ENCODE measurements around the gene AKR1D1. TPM values are rescaled to one million over a fixed set of nuclear protein-coding genes. Genes with fewer than 3 reads are reported as not detected.

Gene AKR1D1
- total and polyA plus RNA-seq, 3 donors from 2014 or later: 0.87 to 6.9 (median 1.3) TPM

DNA sequence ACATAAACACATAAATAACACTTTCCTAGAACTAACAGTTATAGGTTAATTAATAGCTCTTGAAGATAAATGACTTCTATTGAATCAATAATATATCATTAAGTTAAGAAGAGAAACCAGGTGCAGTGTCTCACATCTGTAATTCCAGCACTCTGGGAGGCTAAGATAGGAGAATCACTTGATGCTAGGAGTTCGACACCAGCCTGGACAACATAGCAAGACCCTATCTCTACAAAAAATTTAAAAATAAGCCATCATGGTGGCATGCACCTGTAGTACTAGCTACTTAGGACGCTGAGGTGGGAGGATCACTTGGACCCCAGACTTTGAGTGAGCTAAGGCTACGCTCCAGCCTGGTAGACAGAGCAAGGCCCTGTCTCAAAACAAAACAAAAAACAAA lies 38.8 kb downstream of the AKR1D1 start:
- no peak overlapping the region for H3K27ac ChIP-seq
- no peak for DNase-seq
- H3K36me3 ChIP-seq (ENCODE audit: low read depth, missing control alignments): no peaks in the 10 kb centered on the region
- TF ChIP-seq, protein P1, sequence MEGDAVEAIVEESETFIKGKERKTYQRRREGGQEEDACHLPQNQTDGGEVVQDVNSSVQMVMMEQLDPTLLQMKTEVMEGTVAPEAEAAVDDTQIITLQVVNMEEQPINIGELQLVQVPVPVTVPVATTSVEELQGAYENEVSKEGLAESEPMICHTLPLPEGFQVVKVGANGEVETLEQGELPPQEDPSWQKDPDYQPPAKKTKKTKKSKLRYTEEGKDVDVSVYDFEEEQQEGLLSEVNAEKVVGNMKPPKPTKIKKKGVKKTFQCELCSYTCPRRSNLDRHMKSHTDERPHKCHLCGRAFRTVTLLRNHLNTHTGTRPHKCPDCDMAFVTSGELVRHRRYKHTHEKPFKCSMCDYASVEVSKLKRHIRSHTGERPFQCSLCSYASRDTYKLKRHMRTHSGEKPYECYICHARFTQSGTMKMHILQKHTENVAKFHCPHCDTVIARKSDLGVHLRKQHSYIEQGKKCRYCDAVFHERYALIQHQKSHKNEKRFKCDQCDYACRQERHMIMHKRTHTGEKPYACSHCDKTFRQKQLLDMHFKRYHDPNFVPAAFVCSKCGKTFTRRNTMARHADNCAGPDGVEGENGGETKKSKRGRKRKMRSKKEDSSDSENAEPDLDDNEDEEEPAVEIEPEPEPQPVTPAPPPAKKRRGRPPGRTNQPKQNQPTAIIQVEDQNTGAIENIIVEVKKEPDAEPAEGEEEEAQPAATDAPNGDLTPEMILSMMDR (IDR thresholded peaks at IDR 0.05): no peak
- TF ChIP-seq POLR2A (IDR thresholded peaks at IDR 0.05): no peak
- intact Hi-C loops (cut with DNase I; ENCODE audit: low total_unique reads): no loop called here
- H3K4me3 ChIP-seq: no peak overlapping the region
- H3K27me3 ChIP-seq: no peaks in the 10 kb centered on the region
- no peaks in the 10 kb centered on the region for H3K4me1 ChIP-seq
- WGBS, 2 donors: 87 to 94% methylated on average over 3 of the region's 3 CpGs
- no peaks in the 10 kb centered on the region for H3K9me3 ChIP-seq

DNA sequence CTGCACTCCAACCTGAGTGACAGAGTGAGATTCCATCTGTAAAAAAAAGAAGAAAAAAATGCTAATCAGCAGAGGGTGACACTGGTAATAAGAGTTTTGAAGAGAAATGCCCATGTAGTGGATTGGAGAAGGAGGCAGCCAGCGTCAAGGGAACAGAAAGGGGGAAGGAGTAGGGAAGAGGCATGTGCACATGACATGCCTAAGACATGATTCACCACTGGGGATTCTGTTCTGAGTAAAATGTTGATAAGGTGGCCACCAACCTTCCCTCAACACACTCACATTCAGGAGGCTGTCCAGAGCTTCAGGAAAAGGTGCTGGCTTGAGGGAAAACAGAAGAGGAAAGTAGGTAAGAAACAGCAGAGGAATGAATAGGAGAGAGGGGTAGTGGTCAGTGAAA lies 39.9 kb downstream of the AKR1D1 start:
- no peaks in the 10 kb centered on the region for H3K36me3 ChIP-seq (ENCODE audit: low read depth, missing control alignments)
- no peaks in the 10 kb centered on the region for H3K27me3 ChIP-seq
- no peaks in the 10 kb centered on the region for H3K4me1 ChIP-seq
- intact Hi-C loops (cut with DNase I; ENCODE audit: low total_unique reads): no loop called here
- TF ChIP-seq POLR2A (IDR thresholded peaks at IDR 0.05): no peak
- TF ChIP-seq, protein P1 (IDR thresholded peaks at IDR 0.05): no peak
- 50 to 59% methylated on average over 1 of the region's 1 CpG for WGBS, 2 donors
- DNase-seq: no peak
- H3K9me3 ChIP-seq: no peaks in the 10 kb centered on the region
- no peak overlapping the region for H3K27ac ChIP-seq
- H3K4me3 ChIP-seq: no peak overlapping the region

DNA sequence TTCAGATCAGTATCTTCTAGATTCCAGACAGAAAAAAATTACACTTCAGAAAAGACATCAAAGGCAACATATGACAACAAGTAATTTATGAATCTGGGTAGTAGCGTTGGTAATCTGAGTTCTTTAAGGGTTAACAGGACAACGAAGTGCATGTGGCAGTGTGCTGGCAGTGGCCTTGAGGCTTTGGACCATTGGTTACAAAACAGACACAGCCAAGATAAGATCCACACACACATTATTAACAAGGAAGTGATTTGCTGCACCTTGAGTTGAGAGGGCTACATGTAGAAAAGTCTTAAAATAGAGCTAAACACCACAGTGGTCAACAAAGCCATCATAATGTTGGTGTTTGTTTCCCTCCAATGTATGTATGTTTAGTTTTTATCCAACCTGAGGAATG lies 40.6 kb downstream of the AKR1D1 start:
- Histone ChIP-seq H3K4me3 (no peak overlapping the region), H3K36me3 (ENCODE audit: low read depth, missing control alignments) (no peaks in the 10 kb centered on the region), H3K27me3 (no peaks in the 10 kb centered on the region), H3K4me1 (no peaks in the 10 kb centered on the region), H3K27ac (no peak overlapping the region), H3K9me3 (no peaks in the 10 kb centered on the region)
- DNase-seq: peak; percentile 70
- TF ChIP-seq, protein P1 (IDR thresholded peaks at IDR 0.05): no peak
- no peak for TF ChIP-seq POLR2A (IDR thresholded peaks at IDR 0.05)
- intact Hi-C loops (cut with DNase I; ENCODE audit: low total_unique reads): no loop called here
- WGBS, 2 donors: 37 to 59% methylated on average over 2 of the region's 2 CpGs

DNA sequence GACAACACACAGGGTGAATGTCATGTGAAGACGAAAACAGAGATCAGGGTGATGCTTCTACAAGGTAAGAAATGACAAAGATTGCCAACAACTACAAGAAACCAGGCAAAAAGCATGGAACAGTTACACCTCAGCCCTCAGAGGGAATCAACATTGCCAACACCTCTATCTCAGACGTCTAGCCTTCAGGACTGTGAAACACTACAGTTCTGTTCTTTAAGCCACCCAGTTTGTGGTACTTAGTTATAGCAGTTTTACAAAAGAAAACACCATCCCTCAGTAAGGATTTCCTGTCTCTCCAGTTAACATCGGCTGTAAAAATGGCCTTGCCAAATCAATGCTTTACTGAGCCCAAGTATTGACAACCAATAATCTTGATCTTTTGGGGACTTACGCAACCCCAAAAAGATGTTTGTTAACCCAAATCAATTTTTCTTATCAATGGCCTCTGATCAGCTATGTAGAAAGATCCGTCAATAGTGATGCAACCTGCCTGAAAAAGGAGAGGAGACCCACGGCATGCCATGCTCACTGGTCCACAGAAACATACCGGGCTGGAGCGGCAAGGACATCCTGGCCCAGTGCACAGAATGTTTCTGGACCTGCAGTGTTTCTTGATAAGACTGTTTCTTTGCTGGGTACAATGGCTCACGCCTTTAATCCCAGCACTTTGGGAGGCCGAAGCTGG lies 44.0 kb downstream of the AKR1D1 start:
- DNase-seq: no peak
- Histone ChIP-seq H3K27me3 (no peaks in the 10 kb centered on the region), H3K4me1 (no peaks in the 10 kb centered on the region), H3K36me3 (ENCODE audit: low read depth, missing control alignments) (no peaks in the 10 kb centered on the region), H3K27ac (no peak overlapping the region), H3K4me3 (no peak overlapping the region), H3K9me3 (no peaks in the 10 kb centered on the region)
- 62 to 76% methylated on average over 10 of the region's 10 CpGs for WGBS, 2 donors
- no peak for TF ChIP-seq POLR2A (IDR thresholded peaks at IDR 0.05)
- TF ChIP-seq, protein P1 (IDR thresholded peaks at IDR 0.05): no peak
- intact Hi-C loops (cut with DNase I; ENCODE audit: low total_unique reads): no loop called here

DNA sequence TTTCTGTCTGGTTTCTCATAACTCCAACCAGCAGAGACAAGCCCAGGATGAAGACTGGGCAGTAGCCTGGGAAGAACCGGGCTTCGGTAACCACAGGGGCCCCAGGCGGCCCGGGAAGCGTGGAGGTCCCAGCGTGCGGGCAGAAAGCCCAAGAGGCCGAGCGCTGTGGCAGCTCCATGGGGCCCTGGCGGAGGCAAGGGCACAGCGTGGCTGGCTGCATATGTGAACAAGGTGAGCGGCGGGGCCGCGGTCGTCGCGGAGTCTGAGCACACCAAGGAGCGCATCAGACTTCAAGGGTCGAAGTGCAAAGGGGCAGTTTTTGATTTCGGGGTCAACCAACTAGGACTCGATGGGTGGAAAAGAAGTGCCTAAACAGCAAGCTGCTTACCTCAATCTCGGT lies 45.9 kb downstream of the AKR1D1 start:
- H3K4me1 ChIP-seq: no peaks in the 10 kb centered on the region
- DNase-seq: no peak
- no peak overlapping the region for H3K27ac ChIP-seq
- 78 to 92% methylated on average over 18 to 23 of the region's 23 CpGs for WGBS, 2 donors
- H3K9me3 ChIP-seq: no peaks in the 10 kb centered on the region
- no peak for TF ChIP-seq POLR2A (IDR thresholded peaks at IDR 0.05)
- TF ChIP-seq, protein P1 (IDR thresholded peaks at IDR 0.05): no peak
- no peaks in the 10 kb centered on the region for H3K36me3 ChIP-seq (ENCODE audit: low read depth, missing control alignments)
- no peaks in the 10 kb centered on the region for H3K27me3 ChIP-seq
- H3K4me3 ChIP-seq: peak overlapping the region in 1 of 2 donors; percentile 26
- intact Hi-C loops (cut with DNase I; ENCODE audit: low total_unique reads): no loop called here
